GM19025 (cell line): ENCODE data around the gene SPINDOC.

Source experiments
- ATAC-seq: cut with Tn5 transposase; IDR thresholded peaks from one replicate; pipeline ENCODE4 v1.9.1; 2021; ENCODE audit warnings: mild to moderate bottlenecking, low read depth, moderate library complexity; ENCODE audit not compliant: unreplicated experiment

SPINDOC gene

DNA sequence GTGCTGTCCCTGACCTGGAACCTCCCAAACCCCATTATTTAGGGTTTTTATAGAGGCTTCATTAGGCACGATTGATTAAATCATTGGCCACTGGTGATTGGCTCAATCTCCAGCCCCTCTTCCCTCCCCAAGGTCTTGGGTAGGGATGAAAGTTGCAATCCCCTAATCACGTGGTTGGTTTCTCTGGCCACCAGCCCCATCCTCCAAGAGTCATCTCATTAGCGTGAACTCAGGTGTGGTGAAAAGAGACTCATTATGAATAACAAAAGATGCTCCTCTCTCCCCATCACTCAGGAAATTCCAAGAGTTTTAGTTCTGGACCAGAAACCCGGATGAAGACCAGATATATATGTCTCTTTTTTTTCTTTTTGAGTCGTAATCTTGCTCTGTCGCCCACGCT, 18.1 kb downstream of the SPINDOC start:
- ATAC-seq: no peak

- no peak for ATAC-seq
Observed at GRCh38 chr11:63832336-63832735, 19.1 kb downstream of the SPINDOC start.

DNA sequence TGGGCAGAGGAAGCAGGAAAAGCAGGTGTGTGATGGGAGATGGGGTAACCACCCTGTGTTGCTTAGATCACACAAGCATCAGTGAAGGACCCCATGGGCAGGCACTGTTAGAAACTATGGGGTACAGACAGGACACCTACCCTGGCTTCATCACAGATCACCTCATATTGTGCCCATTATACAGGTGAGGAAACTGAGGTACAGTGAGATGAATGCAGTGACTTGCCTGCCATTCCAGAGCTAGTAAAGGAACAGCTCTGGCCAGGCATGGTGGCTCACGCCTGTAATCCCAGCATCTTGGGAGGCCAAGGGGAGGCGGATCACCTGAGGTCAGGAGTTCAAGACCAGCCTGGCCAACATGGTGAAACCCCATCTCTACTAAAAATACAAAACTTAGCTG, 19.8 kb downstream of the SPINDOC start:
- no peak for ATAC-seq

- ATAC-seq: no peak
Observed at GRCh38 chr11:63834535-63835157, 21.4 kb downstream of the SPINDOC start.

DNA sequence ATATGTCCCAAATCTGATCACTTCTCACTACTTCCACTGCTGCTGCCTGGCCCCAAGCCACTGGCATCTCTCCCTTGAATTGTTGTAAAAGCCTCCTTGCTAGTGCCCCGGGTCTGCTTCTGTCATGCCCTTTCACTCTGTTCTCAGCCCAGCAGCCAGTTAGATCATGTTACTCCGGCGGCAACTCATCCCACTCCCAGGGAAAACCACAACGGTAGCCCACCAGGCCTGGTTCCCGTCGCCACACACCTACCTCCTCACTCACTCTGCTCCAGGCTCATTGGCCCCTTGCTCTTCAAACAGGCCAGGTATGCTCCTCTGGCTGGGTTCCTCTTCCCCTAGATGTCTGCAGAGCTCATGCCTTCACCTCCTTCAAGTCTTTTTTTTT, 21.9 kb downstream of the SPINDOC start:
- no peak for ATAC-seq

DNA sequence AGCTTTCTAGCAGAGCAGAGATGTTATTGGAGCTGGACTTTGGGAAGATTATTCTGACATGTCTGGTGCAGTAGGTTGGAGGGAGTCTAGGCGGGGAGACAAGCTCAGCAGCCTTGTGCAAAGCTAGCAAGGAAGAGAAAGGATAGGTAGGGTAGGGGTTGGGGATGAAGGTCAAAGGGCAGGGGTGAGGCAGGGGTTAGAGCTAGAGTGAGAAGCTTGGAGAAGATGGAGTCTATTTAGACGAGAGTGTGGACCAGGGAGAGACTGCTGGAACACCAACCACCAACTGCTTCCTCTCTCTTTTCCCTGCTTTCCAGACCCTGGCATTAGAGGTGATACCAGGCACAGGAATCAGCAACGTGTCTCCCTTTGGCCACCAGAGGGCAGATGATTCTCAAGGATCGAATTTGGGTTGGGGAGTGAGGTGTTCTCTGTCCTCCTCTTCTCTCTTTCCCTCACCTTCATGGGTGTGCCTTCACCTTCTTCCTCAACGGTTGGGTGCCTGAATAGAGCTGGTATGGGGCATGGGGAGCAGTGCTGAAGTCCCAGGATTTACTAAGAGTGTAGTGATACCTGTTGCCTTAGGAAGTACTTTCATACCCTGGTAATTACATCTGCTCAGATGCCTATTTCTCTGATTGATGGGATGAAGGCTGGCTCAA, 23.9 kb downstream of the SPINDOC start:
- ATAC-seq: no peak

DNA sequence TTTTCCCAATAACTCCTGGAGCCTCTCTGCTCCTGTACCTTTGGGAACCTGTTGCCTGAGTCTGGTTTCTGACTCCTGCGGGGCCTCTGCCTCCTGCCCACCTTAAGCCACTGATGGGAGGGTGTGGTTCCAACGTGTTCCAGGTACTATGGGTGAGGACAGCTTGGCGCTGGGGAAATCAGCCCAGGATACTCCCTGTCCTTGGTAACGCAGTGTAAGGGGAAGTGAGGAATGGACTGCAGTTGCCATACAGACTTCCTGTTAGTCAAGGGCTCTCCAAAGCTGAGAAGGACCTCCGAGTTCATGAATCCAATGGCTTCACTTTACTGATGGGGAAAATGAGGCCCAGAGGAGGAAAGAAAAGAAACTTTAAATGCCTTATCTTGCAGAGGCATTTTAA, 24.5 kb downstream of the SPINDOC start:
- no peak for ATAC-seq

- no peak for ATAC-seq
Observed at GRCh38 chr11:63838150-63838677, 25.0 kb downstream of the SPINDOC start.

DNA sequence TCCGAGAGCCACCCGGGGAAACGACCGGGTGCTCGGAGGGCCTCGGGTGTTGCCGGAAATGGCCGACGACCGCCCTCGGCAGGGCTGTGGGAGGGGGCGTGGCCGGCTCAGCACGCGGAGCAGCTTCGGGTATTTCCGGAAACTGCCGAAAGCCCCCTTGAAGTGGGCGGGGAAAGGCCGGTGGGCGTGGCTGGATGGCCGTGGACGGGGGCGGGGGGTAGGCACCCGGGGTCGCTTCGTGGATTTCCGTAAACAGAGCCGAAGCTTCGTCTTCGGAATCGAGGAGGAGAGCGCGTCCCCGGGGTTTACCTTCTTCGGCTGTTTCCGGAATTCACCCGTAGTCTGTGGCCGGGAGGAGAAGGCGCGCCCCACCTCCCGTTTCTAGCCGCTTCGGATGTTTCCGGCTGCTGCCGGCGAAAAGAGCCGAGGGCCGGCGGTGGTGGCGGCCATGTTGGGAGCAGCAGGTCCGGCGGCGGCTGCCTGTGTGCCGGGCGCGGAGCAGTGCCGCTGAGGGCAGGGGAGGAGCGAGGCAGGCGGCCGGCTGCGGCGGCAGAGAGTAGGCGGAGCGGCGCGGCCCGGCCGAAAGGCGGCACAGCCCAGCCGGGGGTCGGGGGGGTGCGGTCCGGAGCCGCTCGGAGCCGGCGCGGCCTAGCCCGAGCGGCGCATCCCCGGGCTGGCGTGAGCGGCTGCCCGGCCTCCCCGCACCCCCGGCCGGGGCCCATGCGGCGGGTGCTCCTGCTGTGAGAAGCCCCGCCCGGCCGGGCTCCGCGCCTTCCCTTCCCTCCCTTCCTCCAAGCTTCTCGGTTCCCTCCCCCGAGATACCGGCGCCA, 25.6 kb downstream of the SPINDOC start, which contains the start of gene MARK2:
MARK2 (plus strand) TSS at position 433 of the 830 bp plus-strand sequence; CDS start at position 830, 397 bp downstream.
- ATAC-seq: peak; percentile 68

- ATAC-seq: no peak
Observed at GRCh38 chr11:63839508-63840355, 26.5 kb downstream of the SPINDOC start.

DNA sequence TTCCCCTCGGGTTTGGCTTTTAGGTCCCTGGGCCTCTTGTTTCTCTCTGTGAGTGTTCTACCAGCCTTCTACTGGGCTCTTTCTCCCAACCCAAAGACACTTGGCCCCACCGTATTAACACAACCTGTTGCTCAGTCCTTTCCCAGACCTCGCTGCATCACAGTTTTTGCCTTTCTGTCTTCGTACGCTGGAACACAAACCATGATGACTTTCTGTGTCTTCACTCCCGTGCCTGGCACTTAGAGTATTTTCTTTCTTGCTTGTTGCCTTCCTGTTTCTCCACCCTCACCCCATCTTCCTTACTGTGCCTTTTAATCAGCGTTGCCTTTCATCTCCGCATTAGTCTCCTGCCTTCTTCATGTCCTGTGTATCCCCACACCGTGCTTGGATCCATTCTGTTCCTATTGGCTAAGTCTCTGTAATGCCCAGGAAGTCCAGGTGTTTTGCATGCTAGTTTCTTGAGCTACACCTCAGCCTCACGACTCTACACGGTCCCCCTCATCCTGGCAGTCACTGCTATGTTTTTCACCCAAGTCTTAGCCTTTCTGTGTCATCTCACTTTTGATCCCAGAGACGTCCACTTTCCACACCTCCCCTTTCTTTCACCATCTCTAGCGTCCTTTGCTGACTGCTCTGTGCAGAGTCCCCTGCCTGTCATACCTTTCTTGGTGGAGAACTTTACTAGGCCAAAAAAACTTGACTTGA, 27.3 kb downstream of the SPINDOC start:
- ATAC-seq: no peak

DNA sequence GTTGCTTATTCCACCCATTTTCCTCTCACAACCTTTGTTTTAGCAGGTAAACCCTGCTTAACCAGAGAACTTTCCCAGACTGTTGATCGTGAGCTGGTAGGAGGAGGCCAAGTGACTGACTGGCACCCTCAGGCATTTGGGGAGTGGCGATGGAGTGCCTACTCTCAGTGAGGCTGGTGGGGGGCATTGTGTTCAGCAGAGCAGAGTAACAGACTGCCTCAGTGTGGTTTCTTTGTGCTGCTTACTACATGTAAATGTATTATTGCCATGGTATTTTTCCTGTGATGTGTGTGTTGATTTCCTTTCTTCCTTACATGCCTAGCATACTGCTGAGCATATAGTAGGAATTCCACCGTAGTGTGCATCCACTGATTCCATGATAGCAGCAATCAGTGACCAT, 28.3 kb downstream of the SPINDOC start:
- ATAC-seq: no peak

DNA sequence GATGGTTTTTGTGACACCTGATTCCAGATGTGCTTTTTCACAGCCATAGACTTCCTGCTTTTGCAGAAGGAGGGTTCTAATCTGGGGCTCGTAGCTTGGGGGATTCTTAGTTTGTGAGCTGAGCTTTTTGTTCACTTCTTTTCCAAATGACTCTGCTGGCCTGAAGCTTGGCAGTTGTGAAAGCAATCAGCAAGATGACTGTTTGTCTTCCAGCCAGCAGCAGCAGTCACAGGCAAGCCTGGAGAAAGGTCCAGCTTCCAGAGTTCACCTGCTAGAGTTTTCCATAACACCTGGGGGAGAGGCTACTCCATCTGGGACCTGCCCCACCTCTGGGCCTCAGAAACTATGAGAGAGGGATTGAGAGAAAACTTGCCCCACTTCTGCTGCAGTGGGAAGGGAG, 29.8 kb downstream of the SPINDOC start:
- no peak for ATAC-seq

DNA sequence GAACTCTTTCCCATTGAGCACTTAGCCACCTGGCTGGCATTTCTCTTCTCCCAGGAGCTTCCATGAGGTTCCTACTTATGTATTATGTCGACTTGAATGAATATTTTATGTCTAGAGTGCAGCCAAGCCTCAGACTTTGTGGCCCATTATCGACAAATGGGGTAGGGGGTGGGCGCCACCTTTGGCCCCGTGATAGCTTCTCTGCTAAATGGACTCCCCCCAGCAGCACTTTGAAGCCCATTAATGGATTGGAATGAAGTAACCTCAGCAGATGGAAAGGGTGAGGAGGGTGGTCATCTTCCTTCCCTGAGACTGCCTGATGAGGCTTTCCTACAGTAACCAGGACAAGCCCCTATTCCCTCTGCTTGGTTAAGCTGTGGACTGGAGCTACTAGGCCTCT, 31.6 kb downstream of the SPINDOC start:
- ATAC-seq: no peak

GRCh38 chr11:63845303-63845702, 32.0 kb downstream of the SPINDOC start:
- ATAC-seq: no peak

GRCh38 chr11:63845911-63846310, 32.7 kb downstream of the SPINDOC start:
- ATAC-seq: no peak

GRCh38 chr11:63846897-63847296, 33.6 kb downstream of the SPINDOC start:
- ATAC-seq: no peak

- no peak for ATAC-seq
Observed at GRCh38 chr11:63847363-63847762, 34.1 kb downstream of the SPINDOC start.

- ATAC-seq: no peak
Observed at GRCh38 chr11:63849691-63850090, 36.4 kb downstream of the SPINDOC start.

GRCh38 chr11:63850920-63851319, 37.7 kb downstream of the SPINDOC start:
- no peak for ATAC-seq
